SH-SY5Y (cell line): ENCODE data around the gene HSD17B1.

Source experiments
- GATA2 ChIP-seq: IDR thresholded peaks from 2 replicates; pipeline ENCODE4 v1.6.1; 2011; ENCODE audit warnings: mild to moderate bottlenecking, low read depth, low read length
- GATA3 ChIP-seq: IDR thresholded peaks from 2 replicates; pipeline ENCODE4 v1.6.1; 2011; ENCODE audit warnings: low read depth, mild to moderate bottlenecking, low read length, moderate library complexity

- TF ChIP-seq GATA2 = no peak
- no peak for TF ChIP-seq GATA3
Observed at GRCh38 chr17:42568341-42569111, 15.8 kb downstream of the HSD17B1 start.
